B cell (primary cell): ENCODE results near the gene DGKQ. TPM values are rescaled to one million over a fixed set of nuclear protein-coding genes. Genes with fewer than 3 reads are reported as not detected.

Source experiments
- ATAC-seq: fragments of 200-7000 bp; cut with Tn5 transposase; one replicate; pipeline ENCODE4 v1.10.0; 2021; ENCODE audit warnings: low read depth, mild to moderate bottlenecking, moderate number of reproducible peaks, moderate library complexity
- CTCF ChIA-PET: fragments of 350-600 bp; sonication (Branson Sonifier 250); formaldehyde crosslinking; loops from one replicate; lab custom pipeline; 2021; ENCODE audit warnings: antibody characterized with exemption, inconsistent platforms; lab: Charles Lee
- POLR2A ChIA-PET: fragments of 350-600 bp; sonication (Branson Sonifier 250); formaldehyde crosslinking; loops from one replicate; lab custom pipeline; 2021; ENCODE audit warnings: antibody characterized with exemption; lab: Charles Lee
- DNase-seq: peaks from one replicate; pipeline ENCODE4 v3.0.0; 2013
- H2AFZ ChIP-seq: 2 replicates; pipeline ENCODE4 v1.6.1; 2012; ENCODE audit warnings: mild to moderate bottlenecking, low read depth, low read length; ENCODE audit not compliant: insufficient read depth, poor library complexity, severe bottlenecking
- H3K27ac ChIP-seq, 2 donors: 1 replicate in 1 of 2; 2 replicates in 1 of 2; pipeline ENCODE4 v1.5.1; 2012 to 2013; ENCODE audit warnings: low read length in 2 of 2, mild to moderate bottlenecking in 2 of 2, moderate library complexity in 1 of 2
- H3K27me3 ChIP-seq, 4 experiments: fragments of 200-600 bp in 1 of 4; sonication (generic) in 1 of 4; replicated peaks in 1 of 4; 1 replicate in 2 of 4; 2 replicates in 2 of 4; pipeline versions ENCODE4 v1.6.1 to v1.7.0; 2013 to 2016; ENCODE audit warnings: low read length in 3 of 4, mild to moderate bottlenecking in 2 of 4, mixed read lengths in 1 of 4, moderate library complexity in 1 of 4; ENCODE audit not compliant: insufficient read depth in 4 of 4, control insufficient read depth in 3 of 4; ENCODE audit errors: control extremely low read depth in 1 of 4
- H3K36me3 ChIP-seq, 2 experiments: replicated peaks in 1 of 2; 1 replicate in 1 of 2; 2 replicates in 1 of 2; pipeline versions ENCODE4 v1.6.1 to v1.7.1; 2013; ENCODE audit warnings: low read length in 1 of 2; ENCODE audit not compliant: insufficient read depth in 2 of 2, control insufficient read depth in 1 of 2; ENCODE audit errors: control extremely low read depth in 1 of 2, extremely low read depth in 1 of 2
- H3K4me1 ChIP-seq, 2 donors: fragments of 200-600 bp in 1 of 2; sonication (generic) in 1 of 2; 1 replicate in 1 of 2; 2 replicates in 1 of 2; pipeline versions ENCODE4 v1.5.1 to v1.6.1; 2013 to 2017; ENCODE audit warnings: low read length in 2 of 2; ENCODE audit not compliant: control insufficient read depth in 2 of 2, insufficient read depth in 2 of 2
- H3K4me2 ChIP-seq: replicated peaks from 2 replicates; pipeline ENCODE3; 2012; ENCODE audit warnings: mild to moderate bottlenecking, low read depth, low read length; ENCODE audit not compliant: poor library complexity, severe bottlenecking
- H3K4me3 ChIP-seq, 5 experiments: fragments of 200-600 bp in 1 of 5; sonication (generic) in 1 of 5; 1 replicate in 3 of 5; 2 replicates in 2 of 5; pipeline versions ENCODE4 v1.5.1 to v1.7.0; 2011 to 2016; ENCODE audit warnings: low read length in 4 of 5, mild to moderate bottlenecking in 4 of 5, low read depth in 2 of 5, control low read depth in 1 of 5, moderate library complexity in 1 of 5; ENCODE audit not compliant: insufficient read depth in 1 of 5; ENCODE audit errors: control extremely low read depth in 1 of 5, extremely low read depth in 1 of 5
- H3K79me2 ChIP-seq: fragments of 200-600 bp; sonication (generic); one replicate; pipeline ENCODE4 v1.6.0; 2016; ENCODE audit warnings: low read length; ENCODE audit not compliant: control insufficient read depth, insufficient read depth
- H3K9ac ChIP-seq: fragments of 200-600 bp; sonication (generic); 2 replicates; pipeline ENCODE4 v1.6.1; 2017; ENCODE audit warnings: mild to moderate bottlenecking, low read length, moderate library complexity
- H3K9me3 ChIP-seq, 3 donors: one replicate each; pipeline versions ENCODE4 v1.6.1 to v1.7.1; 2013; ENCODE audit warnings: low read length in 2 of 3; ENCODE audit not compliant: control insufficient read depth in 2 of 3, insufficient read depth in 1 of 3; ENCODE audit errors: control extremely low read depth in 1 of 3
- H4K20me1 ChIP-seq: 2 replicates; pipeline ENCODE4 v1.6.0; 2012; ENCODE audit warnings: mild to moderate bottlenecking, low read length; ENCODE audit not compliant: insufficient read depth, control insufficient read depth, poor library complexity, severe bottlenecking
- H3K27ac Mint-ChIP-seq: one replicate; pipeline ENCODE4 v1.8.0; 2021; ENCODE audit warnings: mixed read lengths
- H3K27me3 Mint-ChIP-seq: one replicate; pipeline ENCODE4 v1.8.0; 2021; ENCODE audit warnings: mixed read lengths
- H3K4me1 Mint-ChIP-seq: one replicate; pipeline ENCODE4 v1.8.0; 2021; ENCODE audit warnings: mixed read lengths
- H3K4me3 Mint-ChIP-seq: one replicate; pipeline ENCODE4 v1.8.0; 2021; ENCODE audit warnings: mixed read lengths
- H3K9me3 Mint-ChIP-seq: one replicate; pipeline ENCODE4 v1.8.0; 2022; ENCODE audit warnings: mixed read lengths; ENCODE audit not compliant: insufficient read depth
- EZH2 ChIP-seq: IDR thresholded peaks from 2 replicates; pipeline ENCODE4 v1.6.1; 2012; ENCODE audit warnings: borderline replicate concordance, low read depth, mild to moderate bottlenecking, moderate library complexity, low read length; ENCODE audit not compliant: insufficient read depth, poor library complexity, severe bottlenecking
- WGBS: methylation state at CpG from one replicate; pipeline ENCODE4 v1.1.5; 2013; ENCODE audit warnings: missing lambda C conversion rate; ENCODE audit not compliant: insufficient coverage; 5-methylcytosine and 5-hydroxymethylcytosine counted together
- intact Hi-C: fragments of 100-400 bp; cut with micrococcal nuclease; formaldehyde crosslinking; loops from one replicate; pipeline ENCODE4 v1.10.0; 2022
- polyA plus RNA-seq: library from polyadenylated mRNA; depleted of rRNA; stranded (reverse); fragments of >200 nt; gene quantifications from 2 replicates; pipeline ENCODE4 v1.2.3, GENCODE V29; 2012
- total RNA-seq, 2 donors: library from RNA; stranded (reverse); fragments of 120-200 nt in 1 of 2; gene quantifications; 1 replicate in 1 of 2; 2 replicates in 1 of 2; pipeline versions ENCODE4 v1.2.3 to v1.2.4, GENCODE V29; 2013 to 2022
- TF ChIP-seq, protein P1 (sequence below): fragments of 200-600 bp; IDR thresholded peaks from one replicate; pipeline ENCODE4 v1.8.0; 2022; ENCODE audit warnings: antibody characterized with exemption, mild to moderate bottlenecking

Gene DGKQ
- total and polyA plus RNA-seq, 2 donors (not counting 1 experiment from before 2014, with no cell fraction given), result 22.6 to 30.4 TPM

DNA sequence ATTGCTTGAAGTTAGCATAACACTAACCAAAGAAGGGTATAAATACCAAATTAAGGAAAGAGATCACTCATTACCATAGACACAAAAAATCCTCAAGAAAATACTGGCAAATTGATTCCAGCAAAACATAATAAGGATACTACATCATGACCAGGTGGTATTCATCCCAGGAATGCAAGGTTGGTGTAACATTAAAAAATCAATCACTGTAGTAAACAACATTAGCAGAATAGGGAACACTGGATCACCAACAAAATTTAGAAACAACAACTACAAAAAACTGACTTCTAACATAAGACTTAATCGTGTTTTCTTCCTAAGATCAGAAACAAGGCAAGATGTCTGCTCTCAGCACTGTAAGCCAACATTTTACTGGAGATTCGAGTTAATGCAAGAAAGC lies 55.4 kb downstream of the DGKQ start:
- H3K36me3 ChIP-seq, result peaks cover 0 to 5% of the 10 kb centered on the region in 2 experiments
- H2AFZ ChIP-seq, result no peak overlapping the region
- CTCF ChIA-PET, result interaction anchor here (0.7 to 1.2 kb wide), 3 partner anchors 32 to 914 kb away, joined by 3 to 4 read pairs (median 4); no protein-coding TSS in a partner anchor
- no peak overlapping the region for H3K9ac ChIP-seq
- no peak overlapping the region for H3K4me2 ChIP-seq
- POLR2A ChIA-PET, result no interaction called here
- no CpG with 5 or more reads among the region's 2 CpGs for WGBS
- H3K4me3 ChIP-seq, result no peak overlapping the region
- Mint-ChIP-seq H3K4me1 (peaks cover 70% of the 10 kb centered on the region), H3K9me3 (peaks cover 2% of the 10 kb centered on the region), H3K4me3 (no peak overlapping the region), H3K27ac (no peak overlapping the region), H3K27me3 (no peaks in the 10 kb centered on the region)
- H3K79me2 ChIP-seq, result peaks cover 84% of the 10 kb centered on the region
- DNase-seq (no peak), ATAC-seq (no peak)
- H3K27ac ChIP-seq, result no peak overlapping the region
- intact Hi-C loops, result no loop called here
- peaks cover 0 to 13% (median 0%) of the 10 kb centered on the region in 3 donors for H3K9me3 ChIP-seq
- no peaks in the 10 kb centered on the region for H3K27me3 ChIP-seq
- peaks cover 58 to 62% of the 10 kb centered on the region in 2 donors for H3K4me1 ChIP-seq
- TF ChIP-seq, protein P1, sequence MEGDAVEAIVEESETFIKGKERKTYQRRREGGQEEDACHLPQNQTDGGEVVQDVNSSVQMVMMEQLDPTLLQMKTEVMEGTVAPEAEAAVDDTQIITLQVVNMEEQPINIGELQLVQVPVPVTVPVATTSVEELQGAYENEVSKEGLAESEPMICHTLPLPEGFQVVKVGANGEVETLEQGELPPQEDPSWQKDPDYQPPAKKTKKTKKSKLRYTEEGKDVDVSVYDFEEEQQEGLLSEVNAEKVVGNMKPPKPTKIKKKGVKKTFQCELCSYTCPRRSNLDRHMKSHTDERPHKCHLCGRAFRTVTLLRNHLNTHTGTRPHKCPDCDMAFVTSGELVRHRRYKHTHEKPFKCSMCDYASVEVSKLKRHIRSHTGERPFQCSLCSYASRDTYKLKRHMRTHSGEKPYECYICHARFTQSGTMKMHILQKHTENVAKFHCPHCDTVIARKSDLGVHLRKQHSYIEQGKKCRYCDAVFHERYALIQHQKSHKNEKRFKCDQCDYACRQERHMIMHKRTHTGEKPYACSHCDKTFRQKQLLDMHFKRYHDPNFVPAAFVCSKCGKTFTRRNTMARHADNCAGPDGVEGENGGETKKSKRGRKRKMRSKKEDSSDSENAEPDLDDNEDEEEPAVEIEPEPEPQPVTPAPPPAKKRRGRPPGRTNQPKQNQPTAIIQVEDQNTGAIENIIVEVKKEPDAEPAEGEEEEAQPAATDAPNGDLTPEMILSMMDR, result no peak
- no peak for TF ChIP-seq EZH2
- H4K20me1 ChIP-seq, result peaks cover 97% of the 10 kb centered on the region

DNA sequence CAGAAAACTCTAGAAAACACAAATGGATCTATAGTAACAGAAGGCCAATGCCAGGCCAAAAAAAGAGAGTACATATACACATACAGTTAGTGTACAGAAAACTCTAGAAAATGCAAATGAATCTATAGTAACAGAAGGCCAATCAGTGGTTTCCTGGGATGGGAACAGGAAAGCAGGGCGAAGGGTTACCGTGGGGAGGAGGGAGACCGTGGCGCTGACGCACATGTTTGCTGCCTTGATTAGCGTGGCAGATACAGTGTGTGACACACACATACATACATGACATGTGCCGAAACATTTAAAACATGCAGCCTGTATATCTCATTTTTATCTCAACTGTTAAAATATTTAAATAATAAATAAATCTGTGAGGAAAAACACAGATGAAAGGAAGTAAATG lies 55.9 kb downstream of the DGKQ start:
- POLR2A ChIA-PET, result no interaction called here
- Histone ChIP-seq H3K27me3 (no peaks in the 10 kb centered on the region), H3K9ac (no peak overlapping the region), H3K36me3 (peaks cover 2 to 10% of the 10 kb centered on the region in 2 experiments), H3K27ac (no peak overlapping the region), H2AFZ (no peak overlapping the region), H3K9me3 (peaks cover 0 to 13% (median 0%) of the 10 kb centered on the region in 3 donors), H4K20me1 (peaks cover 99% of the 10 kb centered on the region), H3K4me3 (no peak overlapping the region), H3K79me2 (peaks cover 89% of the 10 kb centered on the region), H3K4me2 (no peak overlapping the region), H3K4me1 (peaks cover 53 to 57% of the 10 kb centered on the region in 2 donors)
- no peak for ATAC-seq
- H3K27ac Mint-ChIP-seq, result no peak overlapping the region
- no peak overlapping the region for H3K4me3 Mint-ChIP-seq
- no peaks in the 10 kb centered on the region for H3K27me3 Mint-ChIP-seq
- intact Hi-C loops, result no loop called here
- 92% methylated on average over 2 of the region's 7 CpGs for WGBS
- H3K9me3 Mint-ChIP-seq, result peaks cover 2% of the 10 kb centered on the region
- peaks cover 65% of the 10 kb centered on the region for H3K4me1 Mint-ChIP-seq
- TF ChIP-seq, protein P1, result no peak
- no peak for TF ChIP-seq EZH2
- CTCF ChIA-PET, result interaction anchor here (1.0 kb wide), 1 partner anchor 32 kb away, joined by 3 read pairs; no protein-coding TSS in a partner anchor
- no peak for DNase-seq
